GM12878 (cell line): ENCODE measurements around the gene PCSK6. TPM values are rescaled to one million over a fixed set of nuclear protein-coding genes. Genes with fewer than 3 reads are reported as not detected.

Source experiments
- ATAC-seq: fragments of 200-7000 bp; cut with Tn5 transposase; 3 replicates; pipeline ENCODE4 v1.9.1; 2020; ENCODE audit warnings: mild to moderate bottlenecking, moderate library complexity
- BruUV-seq: library from RNA; stranded (reverse); fragments of 400-500 nt; replicated peaks from 2 replicates; lab custom pipeline; 2021; lab: Mats Ljungman, UMichigan
- CTCF ChIA-PET: fragments of 300-600 bp; sonication (Branson Sonifier 250); formaldehyde crosslinking; extraction: SDS; loops from one replicate; lab custom pipeline; 2021; ENCODE audit warnings: inconsistent platforms; lab: Yijun Ruan, JAX
- POLR2A ChIA-PET: fragments of 350-600 bp; formaldehyde crosslinking; extraction: SDS; loops from one replicate; lab custom pipeline; 2021; ENCODE audit warnings: inconsistent platforms; lab: Charles Lee
- RAD21 ChIA-PET: fragments of 300-600 bp; sonication (Branson Sonifier 250); formaldehyde crosslinking; loops from one replicate; lab custom pipeline; 2023; ENCODE audit warnings: antibody characterized with exemption; ENCODE audit not compliant: unreplicated experiment; lab: Charles Lee
- SMC1A ChIA-PET: fragments of 300-600 bp; sonication (Branson Sonifier 250); formaldehyde crosslinking; loops from one replicate; lab custom pipeline; 2023; ENCODE audit not compliant: unreplicated experiment, uncharacterized antibody; lab: Charles Lee
- DNase-seq: peaks from one replicate; pipeline ENCODE4 v3.0.0-alpha.2; 2011; ENCODE audit warnings: low read depth, low spot score
- FAIRE-seq: peaks from 3 replicates; lab custom pipeline; 2011; peaks lifted over from hg19 to GRCh38; lab: Jason Lieb, UNC
- H2AFZ ChIP-seq: 2 replicates; pipeline ENCODE4 v1.6.0; 2011; ENCODE audit warnings: low read depth, low read length, control low read depth; ENCODE audit not compliant: control insufficient read depth
- H3K27ac ChIP-seq: 2 replicates; pipeline ENCODE4 v1.5.1; 2011; ENCODE audit warnings: control low read depth; ENCODE audit not compliant: control insufficient read depth, insufficient read depth
- H3K27me3 ChIP-seq, 2 experiments: replicated peaks in 1 of 2; 2 replicates each; pipeline versions ENCODE4 v1.6.0 to v1.6.1; 2011; ENCODE audit warnings: low read length in 1 of 2; ENCODE audit not compliant: control insufficient read depth in 2 of 2, insufficient read depth in 2 of 2
- H3K36me3 ChIP-seq, 2 experiments: 2 replicates each; pipeline ENCODE4 v1.5.1; 2011; ENCODE audit warnings: low read length in 1 of 2; ENCODE audit not compliant: control insufficient read depth in 2 of 2, insufficient read depth in 2 of 2
- H3K4me1 ChIP-seq: 2 replicates; pipeline ENCODE4 v1.6.1; 2011; ENCODE audit warnings: mild to moderate bottlenecking, low read length, moderate library complexity, mixed read lengths; ENCODE audit not compliant: control insufficient read depth, insufficient read depth
- H3K4me2 ChIP-seq: 2 replicates; pipeline ENCODE4 v1.6.0; 2011; ENCODE audit warnings: control low read depth; ENCODE audit not compliant: control insufficient read depth, insufficient read depth
- H3K4me3 ChIP-seq: fragments of 200-600 bp; sonication (generic); 2 replicates; pipeline ENCODE4 v1.5.1; 2016
- H3K79me2 ChIP-seq: 2 replicates; pipeline ENCODE4 v1.6.0; 2011; ENCODE audit warnings: low read length; ENCODE audit not compliant: control insufficient read depth, insufficient read depth
- H3K9ac ChIP-seq: 2 replicates; pipeline ENCODE4 v1.8.0; 2011; ENCODE audit warnings: low read length, control low read depth, mixed read lengths; ENCODE audit not compliant: control insufficient read depth, insufficient read depth
- H3K9me3 ChIP-seq: replicated peaks from 3 replicates; pipeline ENCODE4 v1.5.1; 2011; ENCODE audit warnings: mild to moderate bottlenecking, low read length; ENCODE audit not compliant: control insufficient read depth, insufficient read depth
- H4K20me1 ChIP-seq: 2 replicates; pipeline ENCODE4 v1.6.0; 2011; ENCODE audit not compliant: control insufficient read depth, insufficient read depth
- CBFB ChIP-seq: IDR thresholded peaks from 2 replicates; pipeline ENCODE4 v1.6.1; 2016; ENCODE audit warnings: antibody characterized with exemption, low read depth
- ESRRA ChIP-seq: IDR thresholded peaks from 2 replicates; pipeline ENCODE4 v1.6.1; 2012; ENCODE audit warnings: mild to moderate bottlenecking, low read length, improper control_type of control experiment
- MTA3 ChIP-seq: IDR thresholded peaks from 2 replicates; pipeline ENCODE4 v1.6.1; 2012; ENCODE audit warnings: low read length, inconsistent platforms, borderline replicate concordance
- MYC ChIP-seq: IDR thresholded peaks from 2 replicates; pipeline ENCODE4 v1.6.1; 2011; ENCODE audit warnings: mild to moderate bottlenecking, low read length, moderate library complexity, inconsistent platforms; ENCODE audit not compliant: insufficient read depth, insufficient replicate concordance, insufficient read length, severe bottlenecking
- NRF1 ChIP-seq: conservative IDR thresholded peaks from 2 replicates; pipeline ENCODE4 v1.6.1; 2011; ENCODE audit warnings: mild to moderate bottlenecking, low read depth, low read length, improper control_type of control experiment
- POLR2A ChIP-seq: IDR thresholded peaks from 2 replicates; pipeline ENCODE4 v1.6.1; 2011; ENCODE audit warnings: low read depth, mild to moderate bottlenecking, low read length
- POLR2AphosphoS2 ChIP-seq: IDR thresholded peaks from 2 replicates; pipeline ENCODE4 v1.6.1; 2011; ENCODE audit warnings: low read depth, mild to moderate bottlenecking, low read length, improper control_type of control experiment, moderate library complexity
- RAD21 ChIP-seq: IDR thresholded peaks from 2 replicates; pipeline ENCODE4 v1.6.1; 2011; ENCODE audit warnings: mild to moderate bottlenecking, low read depth, low read length, moderate library complexity; ENCODE audit not compliant: insufficient read depth
- RB1 ChIP-seq: fragments of 450-650 bp; formaldehyde crosslinking; IDR thresholded peaks from 2 replicates; pipeline ENCODE4 v1.6.1; 2017; ENCODE audit warnings: mild to moderate bottlenecking, borderline replicate concordance
- TARDBP ChIP-seq: IDR thresholded peaks from 2 replicates; pipeline ENCODE4 v1.6.1; 2016; ENCODE audit warnings: borderline replicate concordance
- ZBTB4 ChIP-seq: fragments of 450-650 bp; formaldehyde crosslinking; IDR thresholded peaks from 2 replicates; pipeline ENCODE4 v1.4.0; 2022; ENCODE audit warnings: mild to moderate bottlenecking, moderate library complexity
- WGBS: methylation state at CpG from one replicate; pipeline ENCODE4 v1.1.6; 2016; ENCODE audit warnings: low lambda C conversion rate; ENCODE audit not compliant: insufficient replicate concordance, insufficient coverage; ENCODE audit errors: missing lambda C conversion rate; 5-methylcytosine and 5-hydroxymethylcytosine counted together
- in situ Hi-C: fragments of 300-500 bp; cut with MboI; formaldehyde crosslinking; loops from 9 replicates; pipeline ENCODE4 v1.14.3; 2018; ENCODE audit warnings: mixed read lengths
- intact Hi-C: fragments of 100-400 bp; cut with micrococcal nuclease; formaldehyde crosslinking; loops from one replicate; pipeline ENCODE4 v1.14.2; 2022; ENCODE audit not compliant: unreplicated experiment
- polyA plus RNA-seq, 11 experiments: library from polyadenylated mRNA; depleted of rRNA in 4 of 11; unstranded in 6 of 11; stranded (reverse) in 5 of 11; fragments of >200 nt; fragmentation: Nextera tagmentation in 4 of 11; fragmentation: Illumina TruSeq in 1 of 11; extraction: Ambion mirVana in 4 of 11; extraction: Trizol in 1 of 11; gene quantifications; 1 replicate in 1 of 11; 2 replicates in 10 of 11; pipeline versions ENCODE4 v1.2.1 to v1.2.3, GENCODE V29; 2011 to 2016; ENCODE audit warnings: inconsistent platforms in 2 of 11, missing spikeins in 2 of 11, low read depth in 1 of 11
- total RNA-seq, 4 experiments: library from RNA; depleted of rRNA in 3 of 4; stranded (reverse); fragments of >200 nt in 3 of 4; fragmentation: Illumina TruSeq in 1 of 4; extraction: Trizol in 1 of 4; gene quantifications; 2 replicates each; pipeline versions ENCODE4 v1.2.1 to v1.2.3, GENCODE V29; 2013 to 2021
- TF ChIP-seq, protein P1 (sequence below), 3 experiments: IDR thresholded peaks in 2 of 3; conservative IDR thresholded peaks in 1 of 3; 2 replicates each; pipeline ENCODE4 v1.5.1; 2011; ENCODE audit warnings: low read depth in 3 of 3, low read length in 3 of 3, mild to moderate bottlenecking in 3 of 3, control low read depth in 2 of 3, moderate library complexity in 2 of 3, inconsistent platforms in 1 of 3, mixed read lengths in 1 of 3; ENCODE audit not compliant: control insufficient read depth in 2 of 3, insufficient read depth in 1 of 3; ENCODE audit errors: extremely low read depth in 1 of 3

Gene PCSK6
- total and polyA plus RNA-seq, 10 of the 15 experiments (the other 5 are each of a cell fraction or from before 2014, with no cell fraction given) = 0.19 to 0.67 (median 0.25) TPM; not detected in 4

GRCh38 chr15:101464999-101465669, 24.4 kb downstream of the PCSK6 start:
- H2AFZ ChIP-seq = no peak overlapping the region
- H3K79me2 ChIP-seq = no peaks in the 10 kb centered on the region
- H3K36me3 ChIP-seq = no peaks in the 10 kb centered on the region
- ChIA-PET RAD21 (no interaction called here), SMC1A (no interaction called here), POLR2A (no interaction called here), CTCF (interaction anchor here (0.6 kb wide), 1 partner anchor 258 kb away, joined by 3 read pairs; no protein-coding TSS in a partner anchor)
- no peak for DNase-seq
- FAIRE-seq = no peak
- in situ Hi-C loops (no loop called here), intact Hi-C loops (no loop called here)
- WGBS = 34% methylated on average over 16 of the region's 16 CpGs
- H3K4me2 ChIP-seq = no peak overlapping the region
- H3K9me3 ChIP-seq = no peaks in the 10 kb centered on the region
- H4K20me1 ChIP-seq = no peaks in the 10 kb centered on the region
- no peak for ATAC-seq
- no peaks in the 10 kb centered on the region; a peak in 1 of 4 replicates for H3K27me3 ChIP-seq
- no TSS peak for BruUV-seq
- no peak overlapping the region for H3K4me3 ChIP-seq
- H3K27ac ChIP-seq = no peak overlapping the region
- no peak overlapping the region for H3K9ac ChIP-seq
- H3K4me1 ChIP-seq = no peaks in the 10 kb centered on the region
- TF ChIP-seq TARDBP = no peak
- no peak for TF ChIP-seq RB1
- TF ChIP-seq, protein P1, sequence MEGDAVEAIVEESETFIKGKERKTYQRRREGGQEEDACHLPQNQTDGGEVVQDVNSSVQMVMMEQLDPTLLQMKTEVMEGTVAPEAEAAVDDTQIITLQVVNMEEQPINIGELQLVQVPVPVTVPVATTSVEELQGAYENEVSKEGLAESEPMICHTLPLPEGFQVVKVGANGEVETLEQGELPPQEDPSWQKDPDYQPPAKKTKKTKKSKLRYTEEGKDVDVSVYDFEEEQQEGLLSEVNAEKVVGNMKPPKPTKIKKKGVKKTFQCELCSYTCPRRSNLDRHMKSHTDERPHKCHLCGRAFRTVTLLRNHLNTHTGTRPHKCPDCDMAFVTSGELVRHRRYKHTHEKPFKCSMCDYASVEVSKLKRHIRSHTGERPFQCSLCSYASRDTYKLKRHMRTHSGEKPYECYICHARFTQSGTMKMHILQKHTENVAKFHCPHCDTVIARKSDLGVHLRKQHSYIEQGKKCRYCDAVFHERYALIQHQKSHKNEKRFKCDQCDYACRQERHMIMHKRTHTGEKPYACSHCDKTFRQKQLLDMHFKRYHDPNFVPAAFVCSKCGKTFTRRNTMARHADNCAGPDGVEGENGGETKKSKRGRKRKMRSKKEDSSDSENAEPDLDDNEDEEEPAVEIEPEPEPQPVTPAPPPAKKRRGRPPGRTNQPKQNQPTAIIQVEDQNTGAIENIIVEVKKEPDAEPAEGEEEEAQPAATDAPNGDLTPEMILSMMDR (IDR thresholded peaks at IDR 0.05 in 2 of 3, conservative IDR thresholded peaks at IDR 0.05 in 1 of 3; ENCODE audit: control insufficient read depth in 2 of 3, extremely low read depth in 1 of 3, insufficient read depth in 1 of 3, low read depth in 3 of 3, low read length in 3 of 3) = no peak
- no peak for TF ChIP-seq RAD21
- no peak for TF ChIP-seq ZBTB4 (CRISPR knock-in tag)
- TF ChIP-seq POLR2AphosphoS2 = no peak
- no peak for TF ChIP-seq MYC
- TF ChIP-seq MTA3 = no peak
- TF ChIP-seq POLR2A = no peak
- TF ChIP-seq CBFB = no peak
- no peak for TF ChIP-seq NRF1
- no peak for TF ChIP-seq ESRRA
- TF ChIP-seq, all 136 proteins: peak for 0
